GM12801 (cell line): Measurements from ENCODE around the gene CD96.

Experiments used
- TF ChIP-seq, protein P1 (sequence below): IDR thresholded peaks from one replicate; pipeline ENCODE4 v1.5.1; 2011; ENCODE audit warnings: control low read depth; ENCODE audit not compliant: insufficient read length; ENCODE audit errors: extremely low read depth

Gene CD96

DNA sequence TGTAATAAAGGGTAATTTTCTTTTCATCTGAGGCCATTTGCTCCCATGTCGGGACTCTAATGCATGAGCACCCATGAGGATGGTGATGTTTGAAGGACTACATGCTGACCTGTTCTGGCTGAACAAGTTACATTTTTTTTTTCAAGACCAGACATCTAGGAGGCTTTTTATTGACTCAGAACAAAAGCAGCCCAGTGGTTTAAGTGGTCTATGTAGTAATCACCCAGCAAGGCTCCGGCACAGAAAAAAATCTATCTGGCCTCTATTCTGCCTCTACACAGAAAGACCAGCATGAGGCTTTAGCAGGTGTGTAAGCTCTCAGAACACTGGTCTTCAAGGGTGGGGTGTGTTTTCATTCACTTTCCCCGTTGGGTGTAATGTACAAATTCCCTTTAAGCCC, 148.2 kb downstream of the CD96 start:
- TF ChIP-seq, protein P1, sequence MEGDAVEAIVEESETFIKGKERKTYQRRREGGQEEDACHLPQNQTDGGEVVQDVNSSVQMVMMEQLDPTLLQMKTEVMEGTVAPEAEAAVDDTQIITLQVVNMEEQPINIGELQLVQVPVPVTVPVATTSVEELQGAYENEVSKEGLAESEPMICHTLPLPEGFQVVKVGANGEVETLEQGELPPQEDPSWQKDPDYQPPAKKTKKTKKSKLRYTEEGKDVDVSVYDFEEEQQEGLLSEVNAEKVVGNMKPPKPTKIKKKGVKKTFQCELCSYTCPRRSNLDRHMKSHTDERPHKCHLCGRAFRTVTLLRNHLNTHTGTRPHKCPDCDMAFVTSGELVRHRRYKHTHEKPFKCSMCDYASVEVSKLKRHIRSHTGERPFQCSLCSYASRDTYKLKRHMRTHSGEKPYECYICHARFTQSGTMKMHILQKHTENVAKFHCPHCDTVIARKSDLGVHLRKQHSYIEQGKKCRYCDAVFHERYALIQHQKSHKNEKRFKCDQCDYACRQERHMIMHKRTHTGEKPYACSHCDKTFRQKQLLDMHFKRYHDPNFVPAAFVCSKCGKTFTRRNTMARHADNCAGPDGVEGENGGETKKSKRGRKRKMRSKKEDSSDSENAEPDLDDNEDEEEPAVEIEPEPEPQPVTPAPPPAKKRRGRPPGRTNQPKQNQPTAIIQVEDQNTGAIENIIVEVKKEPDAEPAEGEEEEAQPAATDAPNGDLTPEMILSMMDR, result no peak

- TF ChIP-seq, protein P1, result no peak
These were observed 149.4 kb downstream of the CD96 start for GRCh38 chr3:111691293-111691909.

DNA sequence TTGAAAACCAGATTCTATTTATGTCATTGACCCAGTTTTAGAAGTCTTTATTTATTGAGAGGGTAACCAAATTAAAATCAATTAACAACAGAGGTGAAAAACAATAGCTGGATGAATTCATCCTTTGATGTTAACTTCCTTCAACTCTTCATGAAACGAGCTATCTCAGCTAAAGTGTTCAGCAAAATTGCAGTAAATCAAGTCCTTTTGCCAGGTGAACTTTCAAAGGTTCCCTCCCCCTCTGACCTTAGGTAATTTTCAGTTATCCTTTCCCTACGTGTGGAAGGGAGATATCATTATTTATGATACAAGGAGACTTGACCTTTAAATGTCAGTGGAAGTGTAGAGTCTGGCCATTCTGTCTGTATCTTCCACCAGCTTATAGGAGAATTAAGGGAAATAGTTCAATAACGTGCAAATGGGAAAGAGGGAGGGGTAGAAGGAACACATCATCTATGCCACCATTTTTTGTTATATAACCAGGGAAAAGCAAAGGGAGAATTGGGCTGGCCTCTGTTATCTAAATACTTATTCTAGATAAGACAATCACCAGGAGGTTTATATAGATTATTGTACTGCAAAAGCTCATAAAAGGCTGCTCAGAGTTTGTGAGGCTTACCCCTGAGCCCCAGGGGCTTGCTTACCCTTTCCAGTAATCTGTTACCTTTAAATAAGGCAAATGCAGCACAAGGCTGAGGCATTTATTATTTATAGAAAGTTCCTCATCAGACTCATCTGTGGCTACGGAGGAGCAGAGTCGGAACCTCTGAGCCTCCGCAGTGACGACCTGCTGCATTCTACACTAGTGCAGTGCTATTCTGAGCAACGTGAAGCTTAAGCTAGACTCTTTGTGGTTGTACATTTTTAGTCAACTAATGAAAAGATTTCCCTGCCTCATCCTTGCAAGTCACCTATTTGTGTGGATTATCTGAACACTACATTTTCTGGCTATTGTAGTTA, 150.9 kb downstream of the CD96 start:
- TF ChIP-seq, protein P1, result no peak

GRCh38 chr3:111694471-111694870, 152.5 kb downstream of the CD96 start:
- TF ChIP-seq, protein P1, result no peak

- TF ChIP-seq, protein P1, result no peak
These were observed 153.7 kb downstream of the CD96 start for GRCh38 chr3:111695636-111696117.

DNA sequence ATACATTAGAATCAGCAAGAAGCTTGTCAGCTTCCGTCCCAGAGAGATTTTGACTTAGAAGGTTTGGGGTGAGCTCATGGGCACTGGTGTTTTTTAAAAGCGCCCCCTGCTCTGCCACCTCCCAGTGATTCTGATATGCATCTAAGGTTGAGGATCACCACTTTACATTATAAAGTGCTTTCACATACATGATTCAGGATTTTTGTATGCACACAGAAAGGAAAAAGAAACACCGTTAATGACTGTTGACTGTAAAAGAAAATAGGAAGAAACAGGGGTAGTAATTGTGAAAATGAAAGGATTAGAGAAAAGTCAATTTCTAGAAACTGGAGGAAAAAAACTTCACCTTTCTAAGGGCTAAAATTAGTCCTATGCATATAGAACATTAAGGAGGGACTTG, 158.1 kb downstream of the CD96 start:
- TF ChIP-seq, protein P1, result no peak

- TF ChIP-seq, protein P1, result no peak
These were observed 159.4 kb downstream of the CD96 start for GRCh38 chr3:111701292-111701906.
